Uterus (tissue), 4 donors: ENCODE data around the gene NRGN. TPM values are rescaled to one million over a fixed set of nuclear protein-coding genes. Genes with fewer than 3 reads are reported as not detected.

ENCODE experiments used
- DNase-seq, 2 donors: peaks; one replicate each; pipeline ENCODE4 v3.0.0-alpha.2; 2019 to 2020
- H3K27ac ChIP-seq, 2 donors: fragments of 200-600 bp; sonication (generic); 1 replicate in 1 of 2; 2 replicates in 1 of 2; pipeline ENCODE4 v1.5.1; 2016 to 2018
- H3K27me3 ChIP-seq, 2 donors: fragments of 200-600 bp; sonication (generic); one replicate each; pipeline ENCODE4 v1.5.1; 2018 to 2019; ENCODE audit warnings: control low read depth in 1 of 2
- H3K36me3 ChIP-seq, 2 donors: fragments of 200-600 bp; sonication (generic); one replicate each; pipeline ENCODE4 v1.5.1; 2019; ENCODE audit warnings: control low read depth in 1 of 2
- H3K4me1 ChIP-seq, 2 donors: fragments of 200-600 bp; sonication (generic); one replicate each; pipeline ENCODE4 v1.5.1; 2018 to 2019; ENCODE audit warnings: control low read depth in 1 of 2
- H3K4me3 ChIP-seq, 2 donors: fragments of 200-600 bp; sonication (generic); 1 replicate in 1 of 2; 2 replicates in 1 of 2; pipeline ENCODE4 v1.5.1; 2018 to 2019; ENCODE audit warnings: mild to moderate bottlenecking in 1 of 2
- H3K9me3 ChIP-seq, 2 donors: fragments of 200-600 bp; sonication (generic); one replicate each; pipeline ENCODE4 v1.5.1; 2019; ENCODE audit warnings: control low read depth in 1 of 2
- CTCF ChIP-seq, 4 experiments: fragments of 200-600 bp in 2 of 4; fragments of 450-650 bp in 2 of 4; sonication (generic) in 2 of 4; IDR thresholded peaks; one replicate each; pipeline ENCODE4 v1.5.1; 2016 to 2019; ENCODE audit warnings: antibody characterized with exemption in 4 of 4, mild to moderate bottlenecking in 2 of 4, moderate library complexity in 1 of 4
- POLR2A ChIP-seq, 2 donors: fragments of 450-650 bp; IDR thresholded peaks; one replicate each; pipeline ENCODE4 v1.6.1; 2016; ENCODE audit warnings: antibody characterized with exemption in 2 of 2, mild to moderate bottlenecking in 1 of 2, moderate library complexity in 1 of 2
- intact Hi-C: fragments of 100-400 bp; cut with DNase I; formaldehyde crosslinking; loops from one replicate; pipeline ENCODE4 v1.15.1; 2023; ENCODE audit warnings: low total_unique reads
- total RNA-seq, 4 donors: library from RNA; depleted of rRNA in 3 of 4; stranded (reverse); fragments of >200 nt in 3 of 4; gene quantifications; one replicate each; pipeline versions ENCODE4 v1.1.0 to v1.2.4, GENCODE V29; 2014 to 2023
- donor health status: DM: yes; HTN: yes; CAD: no.

Gene NRGN
- total RNA-seq, 4 donors from 2014 or later = 0.62 to 16.4 TPM; not detected in 2

- intact Hi-C loops = no loop called here
- peaks cover 0 to 6% of the 10 kb centered on the region in 2 donors for H3K4me1 ChIP-seq
- H3K4me3 ChIP-seq = no peak overlapping the region
- no peak overlapping the region for H3K27ac ChIP-seq
- H3K36me3 ChIP-seq = no peaks in the 10 kb centered on the region
- no peak for DNase-seq
- H3K27me3 ChIP-seq = peaks cover 4 to 19% of the 10 kb centered on the region in 2 donors
- H3K9me3 ChIP-seq = no peaks in the 10 kb centered on the region
- no peak for TF ChIP-seq POLR2A (IDR thresholded peaks at IDR 0.05)
- no peak for TF ChIP-seq CTCF (IDR thresholded peaks at IDR 0.05)
These were observed 13.9 kb downstream of the NRGN start for GRCh38 chr11:124753624-124754023.

- peaks cover 0 to 11% of the 10 kb centered on the region in 2 donors for H3K4me1 ChIP-seq
- intact Hi-C loops = no loop called here
These were observed 14.6 kb downstream of the NRGN start for GRCh38 chr11:124754309-124754708.

GRCh38 chr11:124754710-124755109, 15.0 kb downstream of the NRGN start:
- intact Hi-C loops = no loop called here
- no peak for TF ChIP-seq CTCF (IDR thresholded peaks at IDR 0.05)
- TF ChIP-seq POLR2A (IDR thresholded peaks at IDR 0.05) = no peak
- peaks cover 0 to 11% of the 10 kb centered on the region in 2 donors for H3K4me1 ChIP-seq
- no peak overlapping the region for H3K4me3 ChIP-seq
- H3K9me3 ChIP-seq = no peaks in the 10 kb centered on the region
- no peak for DNase-seq
- peaks cover 13 to 16% of the 10 kb centered on the region in 2 donors for H3K27me3 ChIP-seq
- no peaks in the 10 kb centered on the region for H3K36me3 ChIP-seq
- H3K27ac ChIP-seq = no peak overlapping the region

More at GRCh38 chr11:124754309-124754708, 14.6 kb downstream of the NRGN start:
- Histone ChIP-seq H3K27me3 (peaks cover 9 to 16% of the 10 kb centered on the region in 2 donors), H3K4me3 (no peak overlapping the region), H3K36me3 (no peaks in the 10 kb centered on the region), H3K27ac (no peak overlapping the region), H3K9me3 (no peaks in the 10 kb centered on the region)
- TF ChIP-seq CTCF (IDR thresholded peaks at IDR 0.05) (no peak), POLR2A (IDR thresholded peaks at IDR 0.05) (no peak)
- DNase-seq = no peak

- no peak for DNase-seq
- no peak overlapping the region for H3K4me3 ChIP-seq
- H3K4me1 ChIP-seq = peaks cover 0 to 11% of the 10 kb centered on the region in 2 donors
- no peaks in the 10 kb centered on the region for H3K36me3 ChIP-seq
- H3K27ac ChIP-seq = no peak overlapping the region
- peaks cover 16 to 23% of the 10 kb centered on the region in 2 donors for H3K27me3 ChIP-seq
- intact Hi-C loops = no loop called here
- H3K9me3 ChIP-seq = no peaks in the 10 kb centered on the region
- TF ChIP-seq CTCF (IDR thresholded peaks at IDR 0.05) = no peak
- TF ChIP-seq POLR2A (IDR thresholded peaks at IDR 0.05) = no peak
These were observed 16.5 kb downstream of the NRGN start for GRCh38 chr11:124756033-124756752.

- intact Hi-C loops = no loop called here
- Histone ChIP-seq H3K4me3 (no peak overlapping the region), H3K27me3 (peaks cover 16 to 23% of the 10 kb centered on the region in 2 donors), H3K27ac (no peak overlapping the region), H3K36me3 (no peaks in the 10 kb centered on the region), H3K9me3 (no peaks in the 10 kb centered on the region), H3K4me1 (peaks cover 0 to 13% of the 10 kb centered on the region in 2 donors)
- TF ChIP-seq POLR2A (IDR thresholded peaks at IDR 0.05) (no peak), CTCF (IDR thresholded peaks at IDR 0.05) (no peak)
- no peak for DNase-seq
These were observed 17.0 kb downstream of the NRGN start for GRCh38 chr11:124756753-124757227.
